Measurements from ENCODE around the gene CGGBP1.

DNA sequence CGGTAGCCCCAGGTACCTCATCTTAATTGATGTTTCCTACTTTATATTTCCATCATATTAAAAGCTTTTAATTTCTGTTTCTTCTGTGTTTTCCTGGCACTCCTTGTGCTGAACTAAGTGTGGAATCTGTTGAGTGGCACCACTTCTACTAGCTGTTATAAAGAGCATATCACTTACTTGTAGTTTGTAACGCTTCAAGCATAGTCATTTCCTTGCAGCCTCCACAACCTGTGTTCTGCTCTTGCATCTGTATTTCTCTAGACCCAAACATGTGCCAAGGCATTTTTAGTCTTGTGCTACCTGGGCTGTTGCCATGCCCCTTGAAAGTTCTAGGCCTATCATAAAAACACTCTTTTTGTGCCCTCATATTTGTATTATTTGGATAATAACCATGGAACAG, 16.3 kb upstream of the CGGBP1 start:
- TF ChIP-seq, protein P1, sequence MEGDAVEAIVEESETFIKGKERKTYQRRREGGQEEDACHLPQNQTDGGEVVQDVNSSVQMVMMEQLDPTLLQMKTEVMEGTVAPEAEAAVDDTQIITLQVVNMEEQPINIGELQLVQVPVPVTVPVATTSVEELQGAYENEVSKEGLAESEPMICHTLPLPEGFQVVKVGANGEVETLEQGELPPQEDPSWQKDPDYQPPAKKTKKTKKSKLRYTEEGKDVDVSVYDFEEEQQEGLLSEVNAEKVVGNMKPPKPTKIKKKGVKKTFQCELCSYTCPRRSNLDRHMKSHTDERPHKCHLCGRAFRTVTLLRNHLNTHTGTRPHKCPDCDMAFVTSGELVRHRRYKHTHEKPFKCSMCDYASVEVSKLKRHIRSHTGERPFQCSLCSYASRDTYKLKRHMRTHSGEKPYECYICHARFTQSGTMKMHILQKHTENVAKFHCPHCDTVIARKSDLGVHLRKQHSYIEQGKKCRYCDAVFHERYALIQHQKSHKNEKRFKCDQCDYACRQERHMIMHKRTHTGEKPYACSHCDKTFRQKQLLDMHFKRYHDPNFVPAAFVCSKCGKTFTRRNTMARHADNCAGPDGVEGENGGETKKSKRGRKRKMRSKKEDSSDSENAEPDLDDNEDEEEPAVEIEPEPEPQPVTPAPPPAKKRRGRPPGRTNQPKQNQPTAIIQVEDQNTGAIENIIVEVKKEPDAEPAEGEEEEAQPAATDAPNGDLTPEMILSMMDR (IDR thresholded peaks at IDR 0.05 in 8 of 11, conservative IDR thresholded peaks at IDR 0.05 in 3 of 11) = no peak
- TF ChIP-seq POLR2AphosphoS5 (IDR thresholded peaks at IDR 0.05) (no peak), POLR2A (IDR thresholded peaks at IDR 0.05) (no peak)
